Activated CD4-positive, alpha-beta T cell treated with anti-CD3 and anti-CD28 coated beads for 1 hour (primary cell): ENCODE data around the gene CAPN15.
"Not testable (repeated sequence)": the region's sequence is repeated elsewhere in the genome, so short reads cannot be mapped to it uniquely, and the experiment has no call there.

Experiments used
- DNase-seq: peaks from one replicate; pipeline ENCODE4 v3.0.0-alpha.2; 2020

CAPN15 gene

DNA sequence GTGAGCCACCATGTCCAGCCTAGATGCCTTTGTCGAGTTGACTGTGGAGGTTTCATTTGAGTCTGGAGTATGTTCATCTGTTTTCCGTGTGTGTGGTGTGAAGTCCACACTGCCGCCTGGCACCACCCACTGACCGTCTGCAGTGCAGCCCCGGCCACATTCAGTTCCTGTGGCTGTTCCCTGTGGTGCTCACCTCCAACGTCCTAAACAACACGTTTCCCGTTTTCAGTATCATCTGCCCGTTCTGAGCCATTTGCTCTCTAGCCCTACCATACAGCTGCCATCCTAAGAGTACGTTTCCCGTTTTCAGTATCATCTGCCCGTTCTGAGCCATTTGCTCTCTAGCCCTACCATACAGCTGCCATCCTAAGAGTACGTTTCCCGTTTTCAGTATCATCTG, 20.0 kb upstream of the CAPN15 start:
- not testable (repeated sequence) for DNase-seq

DNA sequence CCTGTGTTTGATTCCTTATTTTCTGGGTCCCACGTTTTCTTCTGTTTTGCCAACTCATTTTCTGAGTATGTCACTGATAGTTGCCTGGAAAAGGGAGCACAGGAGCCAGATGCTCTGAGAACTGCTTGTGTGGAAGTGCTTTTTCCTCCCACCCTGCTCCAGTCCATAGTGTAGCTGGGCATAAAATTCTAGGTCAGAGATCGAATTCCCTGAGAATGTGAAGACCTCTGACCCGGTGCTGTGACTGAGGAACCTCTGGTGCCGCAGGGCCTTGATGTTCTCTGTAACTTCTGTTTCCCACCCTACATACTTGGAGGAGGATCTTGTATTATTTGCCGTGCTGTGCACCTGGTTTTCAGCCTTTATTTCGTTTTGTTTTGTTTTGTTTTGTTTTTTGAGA, 19.5 kb upstream of the CAPN15 start:
- DNase-seq, result no peak

DNA sequence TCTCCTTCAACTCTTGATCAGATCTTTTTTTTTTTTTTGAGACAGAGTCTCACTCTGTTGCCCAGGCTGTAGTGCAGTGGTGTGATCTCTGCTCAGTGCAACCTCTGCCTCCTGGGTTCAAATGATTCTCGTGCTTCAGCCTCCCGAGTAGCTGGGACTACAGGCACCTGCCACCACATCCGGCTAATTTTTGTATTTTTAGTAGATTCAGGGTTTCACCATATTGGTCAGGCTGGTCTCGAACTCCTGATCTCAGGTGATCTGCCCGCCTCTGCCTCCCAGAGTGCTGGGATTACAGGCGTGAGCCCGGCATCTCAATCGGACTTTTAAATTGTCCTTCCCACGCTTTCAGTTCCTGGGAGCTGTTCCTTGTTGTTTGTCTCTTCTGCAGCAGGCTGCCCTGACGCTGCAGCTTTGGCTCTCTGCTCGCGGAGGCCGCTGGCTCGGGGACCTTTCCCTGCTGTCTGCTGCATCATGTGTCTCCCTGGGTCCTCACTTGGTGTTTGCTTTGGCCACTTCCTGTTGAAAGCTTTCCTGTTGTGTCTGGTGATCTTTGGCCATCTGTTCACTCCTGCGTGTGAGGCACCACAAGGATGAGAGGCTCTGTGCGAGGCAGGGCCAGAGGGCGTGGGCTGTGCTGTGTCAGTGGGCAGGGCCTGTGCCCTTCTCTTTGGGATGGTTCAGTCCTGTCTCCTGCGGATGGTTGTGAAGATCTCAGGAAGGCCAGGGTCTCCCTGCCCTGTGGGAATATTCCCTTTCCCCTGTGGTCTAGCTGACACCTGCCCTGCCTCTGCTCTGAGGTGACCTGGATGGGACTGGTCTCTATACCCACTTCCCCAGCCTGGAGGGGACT, 18.4 kb upstream of the CAPN15 start:
- DNase-seq, result no peak

DNA sequence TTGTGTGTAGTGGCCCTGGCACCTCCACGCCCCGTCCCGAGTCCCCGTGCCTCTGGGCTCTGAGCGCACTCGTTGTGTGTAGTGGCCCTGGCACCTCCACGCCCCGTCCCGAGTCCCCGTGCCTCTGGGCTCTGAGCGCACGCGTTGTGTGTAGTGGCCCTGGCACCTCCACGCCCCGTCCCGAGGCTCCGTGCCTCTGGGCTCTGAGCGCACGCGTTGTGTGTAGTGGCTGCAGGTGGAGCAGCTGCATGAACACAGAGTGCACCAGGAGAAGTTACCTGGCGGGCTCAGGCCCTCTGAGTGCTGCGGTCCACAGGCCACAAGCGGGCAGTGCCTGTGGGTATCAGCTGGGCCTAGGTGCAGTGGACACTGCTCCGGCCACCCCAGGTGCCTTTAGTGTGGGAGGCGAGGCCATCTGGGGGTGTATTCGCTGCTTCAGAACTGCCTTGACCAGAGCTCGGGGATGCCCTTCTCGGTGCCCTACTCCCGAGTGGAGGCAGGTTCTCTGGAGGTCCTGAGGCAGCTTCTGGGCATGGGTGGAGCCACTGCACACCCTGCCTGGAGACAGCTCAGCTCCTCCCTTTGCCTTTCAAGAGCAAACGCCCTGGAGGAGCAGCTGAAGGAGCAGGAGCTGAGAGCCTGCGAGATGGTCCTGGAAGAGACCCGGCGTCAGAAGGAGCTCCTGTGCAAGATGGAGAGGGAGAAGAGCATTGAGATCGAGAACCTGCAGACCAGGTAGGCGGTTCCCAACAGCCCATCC, 17.3 kb upstream of the CAPN15 start:
- no peak for DNase-seq

DNA sequence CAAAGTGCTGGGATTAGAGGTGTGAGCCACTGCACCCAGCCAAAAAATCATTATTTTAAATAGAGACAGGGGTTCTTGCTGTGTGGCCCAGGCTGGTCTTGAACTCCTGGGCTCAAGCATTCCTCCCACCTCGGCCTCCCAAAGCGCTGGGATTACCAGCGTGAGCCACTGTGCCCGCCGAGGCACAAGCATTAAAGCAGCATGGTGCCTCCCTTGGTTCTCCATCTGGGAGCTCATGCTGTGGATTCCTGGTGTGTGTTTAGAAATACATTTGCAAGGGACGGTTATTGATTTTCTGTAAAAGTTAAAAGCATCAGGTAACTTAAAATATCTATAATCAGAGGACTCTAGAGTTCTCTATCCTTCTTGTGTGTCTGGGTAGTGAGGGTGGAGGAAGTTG, 14.7 kb upstream of the CAPN15 start:
- no peak for DNase-seq

DNA sequence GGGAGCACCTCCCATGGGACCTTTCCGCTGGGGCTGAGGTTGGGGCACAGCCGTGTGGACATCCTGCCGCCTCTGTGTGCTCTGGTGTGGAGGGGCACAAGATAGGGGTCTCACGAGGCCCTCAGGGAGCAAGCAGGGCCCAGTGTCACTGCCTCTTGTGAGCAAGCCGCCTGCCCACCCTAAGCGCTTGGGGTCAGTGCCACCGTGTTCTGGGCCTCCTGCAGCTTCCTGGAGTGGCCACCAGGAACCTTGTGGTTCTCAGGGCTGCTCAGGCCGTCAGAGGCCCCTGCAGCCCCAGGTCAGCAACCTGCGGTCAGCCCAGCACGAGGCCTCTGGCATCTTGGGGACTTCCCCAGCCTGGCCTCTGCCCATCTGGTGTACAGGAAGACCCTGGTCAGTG, 13.6 kb upstream of the CAPN15 start:
- no peak for DNase-seq

DNA sequence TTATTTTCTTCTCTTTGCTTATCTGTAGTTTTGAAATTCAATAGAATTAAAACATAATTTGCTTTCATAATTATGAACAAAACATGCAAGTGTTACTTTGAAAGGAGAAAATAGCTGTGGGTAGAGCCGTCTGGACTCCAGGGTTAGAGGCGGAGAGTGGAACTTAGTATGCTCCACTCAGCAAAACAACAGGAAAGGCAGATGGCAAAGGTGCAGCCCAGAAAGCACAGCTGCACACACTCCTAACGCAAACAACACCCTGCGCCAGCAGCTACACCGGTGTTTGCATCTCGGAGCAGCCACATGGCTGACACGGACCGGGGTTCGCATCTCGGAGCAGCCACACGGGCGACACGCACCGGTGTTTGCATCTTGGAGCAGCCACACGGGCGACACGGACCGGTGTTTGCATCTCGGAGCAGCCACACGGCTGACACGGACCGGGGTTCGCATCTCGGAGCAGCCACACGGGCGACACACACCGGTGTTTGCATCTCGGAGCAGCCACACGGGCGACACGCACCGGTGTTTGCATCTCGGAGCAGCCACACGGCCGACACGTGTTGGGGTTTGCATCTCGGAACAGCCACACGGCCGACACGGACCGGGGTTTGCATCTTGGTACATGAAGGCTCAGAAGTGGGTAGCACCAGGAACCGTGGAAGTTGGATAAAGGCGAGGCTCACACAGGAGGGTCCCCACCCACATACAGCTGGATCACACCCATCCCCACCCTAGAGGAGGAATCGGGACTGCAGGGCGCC, 12.2 kb upstream of the CAPN15 start:
- DNase-seq, result no peak

DNA sequence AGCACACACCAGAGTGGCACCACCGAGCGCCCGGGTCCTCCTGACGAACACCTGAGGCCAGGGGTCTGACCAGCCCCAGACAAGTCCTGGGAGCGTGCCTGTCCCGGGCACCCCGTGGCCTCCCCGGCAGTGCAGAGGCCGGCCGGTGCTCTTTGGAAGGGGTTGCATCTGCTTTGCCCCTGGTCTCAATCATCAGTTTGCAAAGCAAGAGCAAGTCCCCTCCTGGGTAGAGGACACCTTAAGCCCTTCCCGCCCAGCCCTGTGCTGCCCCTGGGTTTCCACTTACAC, 11.6 kb upstream of the CAPN15 start:
- DNase-seq, result no peak

DNA sequence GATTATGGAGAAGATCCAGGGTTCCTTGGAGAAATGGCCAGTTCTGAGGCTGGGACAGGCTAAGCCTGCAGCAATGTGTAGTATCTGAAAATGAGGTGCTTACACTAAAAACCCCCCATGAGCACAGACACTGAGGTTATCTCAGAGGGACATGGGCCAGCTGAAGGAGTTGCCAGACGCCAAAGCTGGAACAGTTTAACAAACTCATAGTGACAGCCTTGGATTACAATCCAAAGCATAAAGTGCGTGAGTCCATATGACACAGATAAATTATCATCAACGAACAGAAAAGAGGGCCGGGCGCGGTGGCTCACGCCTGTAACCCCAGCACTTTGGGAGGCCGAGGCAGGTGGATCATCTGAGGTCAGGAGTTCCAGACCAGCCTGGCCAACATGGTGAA, 11.2 kb upstream of the CAPN15 start:
- no peak for DNase-seq

DNA sequence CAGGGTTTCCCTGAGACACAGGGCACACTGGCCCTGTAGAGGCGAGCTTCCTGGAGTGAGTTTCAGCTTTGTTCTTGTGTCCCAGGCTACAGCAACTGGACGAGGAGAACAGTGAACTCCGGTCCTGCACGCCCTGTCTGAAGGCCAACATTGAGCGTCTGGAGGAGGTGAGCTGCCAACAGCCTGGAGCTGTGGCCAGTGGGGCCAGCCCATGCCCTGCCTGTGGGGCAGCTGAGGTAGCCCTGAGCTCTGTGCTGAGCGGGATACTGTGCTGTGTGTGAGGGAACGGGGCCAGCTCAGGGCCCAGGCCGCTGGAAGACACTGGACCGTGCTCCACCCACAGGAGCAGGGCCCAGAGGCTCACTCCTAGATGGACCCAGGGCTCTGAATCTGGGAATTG, 8.7 kb upstream of the CAPN15 start:
- DNase-seq, result no peak

DNA sequence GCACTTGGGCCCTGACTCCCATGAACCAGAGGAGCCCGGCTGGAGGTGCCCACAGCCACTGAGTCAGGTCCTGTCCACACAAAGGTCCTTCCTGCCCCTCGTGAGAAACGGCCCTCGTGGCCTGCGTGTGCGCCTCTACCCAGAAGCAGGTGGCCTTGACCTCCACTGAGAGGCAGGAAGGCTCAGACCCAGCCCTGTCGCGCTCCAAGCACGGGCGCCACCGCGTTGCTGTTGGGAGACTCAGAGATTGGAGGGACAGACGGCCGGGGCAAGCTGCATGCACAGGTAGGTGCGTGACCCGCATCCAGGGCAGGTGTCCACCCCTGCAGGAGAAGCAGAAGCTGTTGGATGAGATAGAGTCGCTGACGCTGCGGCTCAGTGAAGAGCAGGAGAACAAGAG, 8.1 kb upstream of the CAPN15 start:
- no peak for DNase-seq

DNA sequence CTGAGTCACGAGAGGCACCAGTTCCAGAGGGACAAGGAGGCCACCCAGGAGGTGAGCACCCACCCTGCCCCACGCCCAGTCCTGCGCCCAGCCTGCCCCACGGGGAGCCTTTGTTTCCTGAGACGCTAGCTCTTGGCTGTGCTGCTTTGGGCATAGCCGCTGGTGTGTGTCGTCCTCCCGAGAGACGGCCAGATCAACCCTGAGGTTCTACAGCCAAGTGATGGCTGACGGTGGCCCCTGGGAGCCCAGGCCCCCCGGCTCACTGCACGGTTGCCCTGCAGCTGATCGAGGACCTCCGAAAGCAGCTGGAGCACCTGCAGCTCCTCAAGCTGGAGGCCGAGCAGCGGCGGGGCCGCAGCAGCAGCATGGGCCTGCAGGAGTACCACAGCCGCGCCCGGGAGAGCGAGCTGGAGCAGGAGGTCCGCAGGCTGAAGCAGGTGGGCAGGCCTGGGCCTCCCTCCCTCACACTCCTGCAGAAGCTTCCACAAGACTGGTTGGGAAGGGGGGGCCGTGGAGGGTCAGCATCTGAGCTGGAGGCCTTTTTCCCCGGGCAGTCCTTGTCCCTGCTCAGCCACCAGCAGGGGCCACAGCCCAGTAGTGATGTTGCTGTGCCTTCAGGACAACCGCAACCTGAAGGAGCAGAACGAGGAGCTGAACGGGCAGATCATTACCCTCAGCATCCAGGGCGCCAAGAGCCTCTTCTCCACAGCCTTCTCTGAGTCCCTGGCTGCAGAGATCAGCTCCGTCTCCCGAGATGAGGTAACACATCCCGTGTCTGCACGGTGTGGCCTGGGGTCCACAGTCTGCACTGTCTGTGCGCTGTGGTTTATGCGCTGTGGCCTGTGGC, 7.4 kb upstream of the CAPN15 start:
- DNase-seq, result no peak

DNA sequence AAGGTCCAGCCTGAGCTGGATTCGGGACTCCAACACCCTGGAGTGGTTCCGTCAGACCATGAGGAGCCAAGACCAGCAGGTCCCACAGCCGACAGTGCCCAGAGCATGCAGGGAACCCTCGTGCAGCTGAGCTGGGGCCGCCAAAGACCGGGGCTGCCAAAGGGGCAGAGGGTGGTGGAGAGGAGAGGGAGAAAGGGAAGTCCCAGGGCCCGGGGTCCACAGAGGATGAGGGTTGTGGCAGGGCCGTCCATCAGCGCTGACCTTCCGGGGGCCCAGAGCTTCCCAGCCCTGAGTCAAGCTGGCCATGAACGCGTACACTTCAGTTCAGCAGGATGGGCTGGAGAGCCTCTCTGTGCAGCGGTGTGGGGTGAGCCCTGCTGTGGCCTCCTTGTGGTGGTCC, 6.7 kb upstream of the CAPN15 start:
- DNase-seq, result no peak

DNA sequence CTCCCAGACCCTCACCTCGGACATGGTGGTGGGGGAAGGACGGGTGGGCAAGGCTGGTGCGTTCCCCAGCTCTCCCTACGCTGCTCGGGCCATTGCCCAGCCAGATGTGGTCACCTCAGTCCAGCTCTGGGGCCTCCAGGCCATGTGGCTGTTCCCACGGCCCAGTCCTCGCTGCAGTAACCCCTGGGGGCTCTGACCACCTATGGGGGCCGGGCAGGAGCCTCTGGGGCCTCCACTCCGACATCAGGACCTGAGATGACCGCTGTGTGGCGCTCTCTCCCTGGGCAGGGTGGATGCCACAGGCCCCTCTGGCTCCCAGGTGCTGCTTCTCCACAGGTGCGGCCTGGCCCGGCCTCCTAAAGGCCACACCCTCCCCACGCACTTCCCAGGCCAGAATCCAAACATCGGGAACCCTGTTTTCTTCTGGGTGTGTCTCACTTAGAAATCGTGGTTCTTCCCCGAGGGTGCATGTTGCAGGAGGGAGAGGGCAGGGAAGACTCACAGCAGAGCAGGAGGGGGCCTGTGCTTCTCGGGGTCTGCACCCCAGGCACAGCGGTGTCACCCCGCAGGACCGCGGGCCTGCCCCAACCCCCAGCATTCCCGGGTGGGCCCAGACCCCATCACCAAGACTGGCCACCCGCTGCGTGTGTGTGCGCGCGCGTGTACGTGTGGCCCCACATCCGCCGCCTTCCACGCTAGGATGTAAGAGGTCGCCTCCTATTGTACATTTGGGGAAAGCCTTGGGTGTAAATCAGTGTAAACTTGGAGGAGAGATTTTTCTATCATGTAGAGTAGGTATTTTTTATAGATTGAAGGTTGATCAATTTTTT, 5.9 kb upstream of the CAPN15 start:
- no peak for DNase-seq

DNA sequence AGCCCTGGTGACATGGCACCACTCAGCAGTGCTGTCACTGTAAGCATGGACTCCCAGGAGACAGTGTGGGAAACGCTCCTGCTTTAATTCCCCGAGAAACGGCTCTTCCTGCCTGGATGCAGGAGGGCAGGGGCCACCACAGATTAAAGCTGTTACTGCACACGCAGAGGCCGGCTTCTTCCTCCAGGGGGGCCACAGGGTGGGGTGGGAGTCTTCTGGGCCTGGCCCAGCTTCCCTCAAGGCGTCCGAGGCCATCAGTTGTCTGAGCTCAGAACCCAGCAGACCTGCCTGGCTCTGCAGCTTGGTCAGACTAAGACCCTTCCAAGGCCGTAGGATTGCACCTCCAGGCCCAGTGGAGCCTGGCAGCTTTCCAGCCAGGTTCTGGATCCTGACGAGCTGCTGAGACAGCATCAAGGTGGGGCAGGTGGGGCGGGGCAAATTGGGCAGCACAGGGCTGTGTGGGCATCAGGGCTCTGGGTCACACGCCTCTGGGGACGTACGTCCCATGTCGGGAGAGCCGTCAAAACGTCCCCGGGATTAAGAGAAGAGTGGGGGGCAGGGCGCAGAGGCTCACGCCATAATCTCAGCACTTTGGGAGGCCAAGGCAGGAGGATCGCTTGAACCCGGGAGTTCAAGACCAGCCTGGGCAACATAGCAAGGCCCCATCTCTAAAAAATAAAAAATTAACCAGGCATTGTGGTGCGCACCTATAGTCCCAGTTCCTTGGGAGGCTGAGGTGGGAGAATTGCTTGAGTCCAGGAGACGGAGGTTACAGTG, 5.0 kb upstream of the CAPN15 start:
- DNase-seq, result no peak

DNA sequence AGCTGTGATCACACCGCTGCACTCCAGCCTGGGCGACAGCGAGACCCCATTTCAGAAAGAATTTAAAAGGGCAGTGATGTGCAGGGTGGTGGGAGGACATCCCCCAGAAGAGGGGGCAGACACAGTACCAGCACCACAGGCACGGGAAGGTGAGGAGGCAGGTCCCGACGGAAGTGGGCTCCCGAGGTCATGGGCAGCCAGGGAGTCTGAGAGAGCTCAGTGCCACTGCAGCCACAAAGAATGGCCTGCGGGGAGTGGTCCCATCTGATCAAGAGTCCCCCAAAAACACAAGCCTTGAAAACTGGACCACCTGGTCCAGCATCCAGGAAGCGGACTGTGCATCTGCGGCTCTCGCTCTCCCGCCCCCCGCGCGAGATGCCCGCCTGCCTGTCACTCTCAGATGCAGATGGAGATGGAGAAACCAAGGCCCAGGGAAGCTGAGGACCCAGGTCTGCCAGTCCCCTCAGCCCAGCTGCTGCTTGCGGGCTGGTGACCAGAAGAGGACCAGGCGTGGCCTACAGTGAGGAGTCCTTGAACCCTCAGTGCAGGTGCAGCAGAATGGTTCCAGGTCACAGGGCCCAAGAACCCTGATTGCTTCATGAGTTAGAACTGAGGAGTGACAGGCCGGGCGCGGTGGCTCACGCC, 4.3 kb upstream of the CAPN15 start:
- no peak for DNase-seq

DNA sequence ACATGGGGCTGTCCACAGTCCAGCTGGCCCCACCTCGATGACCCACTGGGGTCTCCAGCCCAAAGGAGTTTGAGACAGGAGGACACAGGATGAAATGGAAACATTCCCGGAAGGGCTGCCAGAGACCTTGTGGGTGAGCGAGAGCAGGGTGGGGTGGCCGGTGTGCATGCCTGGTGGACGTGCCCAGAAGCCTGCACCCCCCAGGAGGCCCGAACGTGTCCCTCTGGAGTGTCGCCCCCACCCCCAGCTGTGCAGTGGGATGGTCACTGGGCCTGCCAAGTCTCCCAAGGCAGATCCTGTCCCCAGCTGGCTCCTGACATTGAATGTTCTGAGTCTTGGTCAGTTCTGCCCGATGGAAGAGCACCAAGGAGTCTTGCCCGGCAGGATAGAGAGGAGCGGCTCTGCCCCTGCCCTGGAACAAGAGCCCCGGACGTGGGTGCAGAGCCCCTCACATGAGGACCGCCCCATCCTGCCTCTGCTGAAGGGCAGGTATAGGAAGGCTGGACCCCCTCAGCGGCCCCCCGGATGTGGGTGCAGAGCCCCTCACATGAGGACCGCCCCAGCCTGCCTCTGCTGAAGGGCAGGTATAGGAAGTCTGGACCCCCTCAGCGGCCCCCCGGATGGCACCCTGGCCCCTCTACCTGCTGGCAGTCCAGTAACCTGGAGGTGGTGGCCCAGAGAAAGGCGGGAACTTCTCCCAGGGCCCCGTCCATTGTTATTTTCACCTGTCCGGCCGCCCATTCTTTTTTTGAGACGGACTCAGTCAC, 3.1 kb upstream of the CAPN15 start:
- no peak for DNase-seq

DNA sequence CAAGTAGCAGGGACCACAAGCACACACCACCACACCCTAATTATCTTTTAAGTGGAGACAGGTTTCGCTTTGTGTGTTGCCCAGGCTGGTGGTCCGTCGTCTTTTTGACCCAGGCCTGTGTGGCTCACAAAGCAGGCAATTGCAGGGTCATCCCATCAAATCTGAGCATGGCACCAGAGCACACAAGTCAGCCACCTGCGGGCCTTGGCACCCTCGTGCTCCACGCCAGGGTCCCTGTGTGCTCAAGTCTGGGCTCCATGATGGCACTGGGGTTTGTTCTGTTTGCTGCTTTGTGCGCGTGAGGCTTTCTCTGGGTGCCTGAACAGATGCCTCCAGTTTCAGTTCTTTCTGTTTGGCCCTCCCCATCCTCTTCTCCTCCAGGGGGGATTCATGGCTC, 2.4 kb upstream of the CAPN15 start:
- DNase-seq, result no peak

DNA sequence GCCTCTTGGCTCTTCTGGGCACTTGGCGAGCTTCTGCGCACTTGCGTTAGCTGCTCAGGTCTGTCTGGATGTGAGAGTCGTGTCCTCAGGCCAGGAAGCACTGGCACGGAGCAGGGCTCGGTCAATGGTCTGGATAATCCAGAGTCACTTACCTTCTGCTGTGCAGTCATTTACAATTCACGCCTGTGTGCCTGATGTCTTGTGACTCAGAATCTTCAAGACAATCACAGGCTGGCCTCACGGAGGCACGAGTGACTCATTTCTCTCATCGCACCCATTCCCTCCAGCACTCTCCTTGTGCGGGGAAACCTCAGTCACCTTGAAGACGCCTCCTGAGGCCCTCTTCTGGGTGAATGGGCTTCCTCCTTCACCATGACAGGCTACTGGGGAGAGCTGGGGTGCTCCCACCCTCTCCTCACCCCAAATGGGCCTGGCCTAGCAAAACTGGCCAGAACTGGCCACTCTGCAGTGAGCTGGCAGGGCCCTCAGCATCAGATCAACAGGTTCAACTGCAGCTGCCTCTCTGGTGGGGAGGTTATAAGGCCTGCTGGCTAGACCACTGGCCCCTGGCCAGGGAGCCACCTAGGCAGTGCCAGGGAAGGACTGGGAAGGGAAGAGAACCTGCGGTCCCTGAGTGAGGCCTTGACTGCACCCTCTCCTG, 1.9 kb upstream of the CAPN15 start:
- DNase-seq, result peak; percentile 51
